ENCODE data around the gene BTBD9.

The BTBD9 gene

DNA sequence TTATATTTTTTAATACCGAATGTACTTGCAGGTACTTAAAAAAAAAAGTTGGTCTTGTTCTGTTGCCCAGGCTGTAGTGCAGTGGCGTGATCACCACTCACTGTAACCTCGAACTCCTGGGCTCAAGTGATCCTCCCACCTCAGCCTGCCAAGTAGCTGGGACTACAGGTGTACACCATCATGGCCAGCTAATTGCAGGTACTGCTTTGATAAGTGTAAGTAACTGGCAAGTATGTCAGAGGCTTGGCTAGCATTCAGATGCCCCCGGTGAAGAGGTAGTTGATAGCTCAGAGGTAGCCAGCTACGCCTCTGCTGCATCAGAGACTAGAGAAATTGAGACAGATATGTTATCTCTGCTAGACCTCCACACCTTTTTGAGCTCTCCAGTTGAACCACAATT is 40.5 kb downstream of the BTBD9 start:
- no peak for DNase-seq (ENCODE audit: low read depth in 2 of 2)

DNA sequence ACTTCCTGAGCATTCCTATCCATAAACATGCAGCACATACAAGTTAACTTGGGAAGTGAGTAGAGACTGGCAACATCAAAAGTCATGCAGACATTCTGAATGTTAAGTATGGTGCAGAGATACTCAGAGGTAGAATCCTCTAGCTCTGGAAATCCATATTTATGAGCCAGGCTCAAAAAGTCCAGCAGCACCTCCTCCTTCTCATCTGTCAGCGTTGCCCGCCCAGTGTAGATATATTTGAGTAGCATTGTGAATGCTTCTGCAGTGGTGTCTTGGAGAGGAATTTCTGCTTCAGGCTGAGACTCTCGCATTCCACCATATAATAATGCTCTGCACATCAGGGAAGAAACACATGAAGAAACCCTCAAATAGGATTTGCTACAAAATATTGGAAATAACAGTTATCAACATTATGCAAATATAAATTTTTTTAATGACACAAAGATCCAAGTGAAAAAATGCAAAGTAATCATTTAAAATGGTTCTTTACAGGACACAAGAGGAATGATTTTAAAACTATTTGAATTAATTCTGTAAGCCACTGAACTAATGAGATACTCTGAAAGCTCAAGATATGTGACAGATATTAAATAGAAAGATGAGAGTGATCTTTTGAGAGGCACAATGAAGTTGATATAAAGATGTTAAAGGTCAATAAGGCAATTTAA is 45.6 kb downstream of the BTBD9 start:
- DNase-seq (ENCODE audit: low read depth in 2 of 2), result no peak

- no peak for DNase-seq (ENCODE audit: low read depth in 2 of 2)
Observed at GRCh38 chr6:38593409-38593808, 46.3 kb downstream of the BTBD9 start.

DNA sequence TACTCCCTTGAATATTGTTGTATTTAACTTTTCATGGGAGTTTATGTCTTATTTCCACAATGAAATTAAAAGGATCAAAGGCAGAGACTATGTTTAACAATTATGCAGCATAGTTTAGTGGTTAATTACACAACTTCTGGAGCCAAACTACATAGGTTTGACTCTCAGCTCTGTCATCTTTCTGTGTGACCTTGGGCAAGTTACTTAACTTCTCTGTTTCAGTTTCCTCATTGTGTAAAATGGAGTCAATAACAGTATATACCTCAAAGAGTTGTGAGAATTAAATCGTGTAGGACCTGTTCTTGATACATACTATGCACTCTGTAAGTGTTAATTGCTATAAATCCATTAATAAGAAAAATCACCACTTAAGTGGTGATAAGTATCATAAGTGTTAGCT is 48.3 kb downstream of the BTBD9 start:
- no peak for DNase-seq (ENCODE audit: low read depth in 2 of 2)

- DNase-seq (ENCODE audit: low read depth in 2 of 2), result no peak
Observed at GRCh38 chr6:38589367-38589720, 50.4 kb downstream of the BTBD9 start.

DNA sequence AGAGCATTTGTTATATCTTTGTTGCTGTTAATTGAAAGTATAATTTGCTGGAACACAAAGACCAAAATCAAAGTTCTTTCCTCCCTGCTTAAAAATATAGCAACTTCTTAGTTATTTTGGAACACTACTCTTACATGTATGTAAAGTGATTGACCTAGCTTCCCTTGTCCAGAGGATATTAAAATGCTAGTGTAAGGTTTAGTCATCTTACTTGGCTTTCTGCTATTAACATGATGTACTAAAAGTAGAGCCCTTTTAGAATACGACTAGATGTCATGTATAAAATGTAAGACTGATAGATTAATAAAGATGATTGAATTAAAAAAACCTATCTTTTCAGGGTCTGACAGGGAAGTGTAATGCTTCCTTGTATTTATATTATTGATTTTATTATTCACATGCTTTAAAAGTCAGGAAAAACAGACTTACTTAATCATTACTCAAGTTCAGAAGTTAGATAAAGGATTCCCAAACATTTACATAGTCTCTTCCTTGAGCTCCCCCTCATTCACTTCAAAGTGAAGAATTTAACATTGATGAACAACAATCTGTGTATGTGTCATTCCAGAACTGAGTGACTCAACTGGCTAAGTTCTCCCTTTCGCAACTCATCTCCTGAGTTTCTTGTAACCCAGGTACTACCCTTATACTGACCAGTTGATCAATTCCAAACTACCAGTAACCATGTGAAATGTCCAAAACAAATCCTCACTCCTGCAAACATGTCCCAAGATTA is 50.9 kb downstream of the BTBD9 start:
- no peak for DNase-seq (ENCODE audit: low read depth in 2 of 2)

- DNase-seq (ENCODE audit: low read depth in 2 of 2), result no peak
Observed at GRCh38 chr6:38587766-38588362, 51.9 kb downstream of the BTBD9 start.

- DNase-seq (ENCODE audit: low read depth in 2 of 2), result no peak
Observed at GRCh38 chr6:38586992-38587391, 52.7 kb downstream of the BTBD9 start.

DNA sequence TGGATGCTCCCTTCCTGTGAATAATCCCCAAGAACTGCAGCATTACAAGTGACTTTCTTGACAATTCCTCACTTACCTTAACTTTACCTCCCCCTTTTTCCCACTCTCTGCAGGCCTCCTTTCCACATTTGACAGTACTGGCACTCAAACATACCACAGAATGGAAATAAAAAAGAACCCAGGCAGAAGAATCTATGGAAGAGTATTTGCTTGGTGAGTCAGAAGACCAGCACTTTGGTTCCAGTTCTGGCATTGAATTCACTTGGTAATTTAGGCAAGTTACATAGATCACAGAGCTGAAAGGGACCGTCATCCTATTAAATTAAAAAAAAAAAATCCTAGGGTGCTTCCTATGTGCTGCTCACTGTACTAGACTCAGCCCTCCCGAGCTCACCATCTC is 55.0 kb downstream of the BTBD9 start:
- DNase-seq (ENCODE audit: low read depth in 2 of 2), result no peak

DNA sequence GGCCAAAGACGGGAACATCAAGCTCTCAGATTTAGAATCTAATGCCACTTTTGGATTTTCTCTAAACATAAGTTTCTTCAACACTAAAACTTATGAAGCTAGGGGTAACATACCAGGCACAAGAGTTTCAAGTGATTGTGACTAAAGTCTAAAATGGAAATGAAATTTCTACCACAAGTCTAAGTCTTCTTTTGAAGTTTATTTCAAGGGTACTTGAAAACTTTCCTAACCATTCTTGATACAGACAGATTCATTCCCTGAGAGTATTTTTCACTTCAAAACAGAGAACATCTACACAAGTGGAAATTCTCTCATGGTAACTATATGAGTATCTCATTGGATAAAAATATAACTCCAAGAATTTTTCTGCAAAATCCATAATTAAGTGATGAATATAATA is 56.2 kb downstream of the BTBD9 start:
- DNase-seq (ENCODE audit: low read depth in 2 of 2), result no peak

DNA sequence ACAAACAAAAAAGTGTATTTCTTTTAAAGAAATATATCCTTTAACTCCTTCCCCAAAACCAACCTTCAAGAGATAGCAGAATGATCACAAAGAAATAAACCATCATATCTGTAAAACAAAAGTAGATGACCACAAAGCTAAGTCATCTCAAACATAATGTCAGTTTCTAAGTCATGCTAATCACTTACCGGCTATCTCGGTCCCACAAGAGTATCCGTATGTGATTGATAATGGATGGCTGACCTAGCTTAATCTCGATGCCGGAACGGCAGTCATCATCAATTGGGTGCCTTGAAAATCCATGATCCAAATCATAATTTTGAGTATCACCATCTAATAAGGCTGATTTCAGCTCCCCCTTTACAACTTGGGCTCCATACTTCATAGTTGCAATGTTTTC is 59.7 kb downstream of the BTBD9 start:
- no peak for DNase-seq (ENCODE audit: low read depth in 2 of 2)

- no peak for DNase-seq (ENCODE audit: low read depth in 2 of 2)
Observed at GRCh38 chr6:38579010-38579628, 60.6 kb downstream of the BTBD9 start.

GRCh38 chr6:38578075-38578474 is 61.7 kb downstream of the BTBD9 start:
- DNase-seq (ENCODE audit: low read depth in 2 of 2), result no peak

DNA sequence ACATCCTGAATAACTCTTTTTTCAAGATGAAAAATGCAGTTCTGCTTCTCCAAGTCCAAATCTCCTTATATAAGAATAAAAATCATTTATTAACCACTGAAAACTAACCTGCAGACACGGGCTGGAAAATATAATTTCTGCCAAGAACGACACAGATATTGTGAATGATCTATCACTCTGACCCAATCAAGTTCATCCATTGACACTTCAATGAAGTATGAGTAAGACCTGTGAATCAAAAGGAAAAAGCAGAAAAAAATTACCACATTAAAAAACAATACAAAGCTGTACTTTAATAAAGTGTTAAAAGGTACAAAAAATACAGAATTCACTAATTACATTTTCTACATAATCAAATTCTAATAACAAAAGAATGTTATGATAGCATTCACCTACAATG is 62.2 kb downstream of the BTBD9 start:
- no peak for DNase-seq (ENCODE audit: low read depth in 2 of 2)

DNA sequence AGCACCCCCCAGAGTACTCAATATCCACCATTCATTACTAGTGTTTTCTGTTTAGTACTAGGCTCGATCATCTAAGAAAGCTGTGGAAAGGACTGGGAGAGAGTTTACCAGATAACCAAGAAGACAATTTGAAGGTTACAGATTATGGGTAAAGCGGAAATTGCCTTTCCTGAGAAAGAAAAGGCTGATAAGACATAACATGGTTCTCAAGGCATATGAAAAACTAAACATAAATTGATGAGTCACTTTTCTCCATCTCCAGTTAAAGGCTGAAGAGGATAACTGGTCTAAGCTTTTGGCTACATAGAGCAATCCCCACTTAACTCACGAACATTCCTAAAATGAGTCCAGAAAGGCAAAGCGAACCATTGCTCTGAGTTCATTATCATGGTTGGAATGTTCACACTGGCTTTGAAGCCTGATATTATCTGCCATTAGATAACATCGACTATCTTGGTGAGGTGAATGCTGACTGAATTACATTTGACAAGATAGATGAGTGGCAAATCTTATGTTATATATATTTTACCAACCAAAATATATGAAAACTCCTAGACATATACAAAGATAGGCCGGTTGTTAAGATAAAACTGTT is 65.8 kb downstream of the BTBD9 start:
- DNase-seq (ENCODE audit: low read depth in 2 of 2), result no peak

DNA sequence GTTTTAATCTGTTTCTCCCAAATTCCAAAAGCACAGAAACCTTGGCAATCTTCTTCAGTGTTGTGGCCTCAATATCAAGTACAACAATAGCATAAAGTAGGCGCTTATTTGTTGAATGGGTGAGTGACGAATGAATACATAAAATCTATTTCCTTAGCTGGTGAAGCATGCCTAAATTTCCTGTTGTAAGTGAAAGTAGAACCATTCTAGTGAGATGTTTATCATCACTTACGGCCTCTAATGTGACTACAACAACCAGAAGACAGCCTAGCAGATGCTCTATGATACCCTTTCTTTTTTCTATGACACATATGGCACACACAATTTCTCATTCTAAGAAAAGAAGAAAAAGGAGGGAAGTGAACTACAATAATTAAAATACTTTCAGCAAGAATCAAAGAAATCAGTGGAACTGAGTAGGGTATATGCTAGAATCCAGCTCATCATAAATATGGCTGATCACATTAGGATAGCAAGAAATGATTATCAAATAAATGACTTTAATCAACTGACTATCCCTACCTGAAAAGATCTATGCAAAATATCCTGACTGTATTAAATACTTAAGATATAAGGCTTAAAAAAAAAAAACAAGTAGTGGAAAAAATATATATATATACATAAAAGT is 67.4 kb downstream of the BTBD9 start:
- DNase-seq (ENCODE audit: low read depth in 2 of 2), result no peak

GRCh38 chr6:38571721-38572120 is 68.0 kb downstream of the BTBD9 start:
- no peak for DNase-seq (ENCODE audit: low read depth in 2 of 2)

- DNase-seq (ENCODE audit: low read depth in 2 of 2), result no peak
Observed at GRCh38 chr6:38570750-38571149, 69.0 kb downstream of the BTBD9 start.

- DNase-seq (ENCODE audit: low read depth in 2 of 2), result no peak
Observed at GRCh38 chr6:38567436-38567835, 72.3 kb downstream of the BTBD9 start.

- DNase-seq (ENCODE audit: low read depth in 2 of 2), result no peak
Observed at GRCh38 chr6:38566295-38567030, 73.3 kb downstream of the BTBD9 start.

GRCh38 chr6:38564301-38564700 is 75.4 kb downstream of the BTBD9 start:
- no peak for DNase-seq (ENCODE audit: low read depth in 2 of 2)
